Sigmoid colon (tissue), 7 donors: Measurements from ENCODE around the gene RGS7. TPM values are rescaled to one million over a fixed set of nuclear protein-coding genes. Genes with fewer than 3 reads are reported as not detected.

Source experiments
- DNase-seq: peaks from one replicate; pipeline ENCODE4 v3.0.0-alpha.2; 2019
- H3K27ac ChIP-seq, 4 donors: fragments of 200-600 bp; sonication (generic); one replicate each; pipeline ENCODE4 v1.5.1; 2016 to 2019; ENCODE audit warnings: mild to moderate bottlenecking in 1 of 4
- H3K27me3 ChIP-seq, 3 donors: fragments of 200-600 bp; sonication (generic); one replicate each; pipeline ENCODE4 v1.5.1; 2019; ENCODE audit warnings: mild to moderate bottlenecking in 1 of 3
- H3K36me3 ChIP-seq, 4 donors: fragments of 200-600 bp; sonication (generic); one replicate each; pipeline ENCODE4 v1.5.1; 2016 to 2019
- H3K4me1 ChIP-seq, 4 donors: fragments of 200-600 bp; sonication (generic); one replicate each; pipeline ENCODE4 v1.5.1; 2017 to 2019
- H3K4me3 ChIP-seq, 4 donors: fragments of 200-600 bp; sonication (generic); one replicate each; pipeline ENCODE4 v1.5.1; 2017 to 2019; ENCODE audit warnings: mild to moderate bottlenecking in 2 of 4, moderate library complexity in 1 of 4
- H3K9me3 ChIP-seq, 4 donors: fragments of 200-600 bp in 3 of 4; sonication (generic) in 3 of 4; one replicate each; pipeline versions ENCODE4 v1.5.1 to v1.6.1; 2013 to 2019
- EP300 ChIP-seq, 4 donors: sonication (generic); formaldehyde crosslinking; IDR thresholded peaks; one replicate each; pipeline ENCODE4 v1.6.1; 2017; ENCODE audit warnings: antibody characterized with exemption in 4 of 4
- POLR2A ChIP-seq, 2 donors: fragments of 450-650 bp; IDR thresholded peaks; one replicate each; pipeline ENCODE4 v1.6.1; 2016; ENCODE audit warnings: antibody characterized with exemption in 2 of 2, mild to moderate bottlenecking in 2 of 2, moderate library complexity in 2 of 2
- POLR2AphosphoS5 ChIP-seq, 4 donors: sonication (generic); formaldehyde crosslinking; IDR thresholded peaks; one replicate each; pipeline ENCODE4 v1.6.1; 2017; ENCODE audit warnings: antibody characterized with exemption in 4 of 4
- whole genome bisulfite sequencing, 2 donors: extraction: QIAGEN DNeasy Blood & Tissue Kit; methylation state at CpG; one replicate each; pipeline ENCODE4 v1.1.7; 2013; 5-methylcytosine and 5-hydroxymethylcytosine counted together
- intact Hi-C: fragments of 100-400 bp; cut with DNase I; formaldehyde crosslinking; loops from one replicate; pipeline ENCODE4 v1.15.1; 2023
- polyA plus RNA-seq, 3 donors: library from polyadenylated mRNA; stranded (reverse); fragments of 200-250 nt; gene quantifications; one replicate each; pipeline ENCODE4 v1.2.3, GENCODE V29; 2013
- total RNA-seq, 4 donors: library from RNA; depleted of rRNA; stranded (reverse); fragments of >200 nt; gene quantifications; one replicate each; pipeline ENCODE4 v1.1.0, GENCODE V29; 2016
- TF ChIP-seq, protein P1 (sequence below), 4 experiments: fragments of 450-650 bp in 3 of 4; fragments of 200-600 bp in 1 of 4; IDR thresholded peaks; one replicate each; pipeline ENCODE4 v1.5.1; 2016 to 2019; ENCODE audit warnings: antibody characterized with exemption in 4 of 4, mild to moderate bottlenecking in 3 of 4, moderate library complexity in 2 of 4
- donor health status: healthy with polysubstance abuse.
- donor health status: Bipolar disorder and iron deficiency.
- donor health status: healthy.

Gene RGS7
- total RNA-seq (1 to 10 TPM in 1 of 4 donors, under 1 TPM in 1, not detected in 2; 0.33 to 1.8 TPM), polyA plus RNA-seq (under 1 TPM in 1 of 3 donors, not detected in 2; 0.10 TPM)

DNA sequence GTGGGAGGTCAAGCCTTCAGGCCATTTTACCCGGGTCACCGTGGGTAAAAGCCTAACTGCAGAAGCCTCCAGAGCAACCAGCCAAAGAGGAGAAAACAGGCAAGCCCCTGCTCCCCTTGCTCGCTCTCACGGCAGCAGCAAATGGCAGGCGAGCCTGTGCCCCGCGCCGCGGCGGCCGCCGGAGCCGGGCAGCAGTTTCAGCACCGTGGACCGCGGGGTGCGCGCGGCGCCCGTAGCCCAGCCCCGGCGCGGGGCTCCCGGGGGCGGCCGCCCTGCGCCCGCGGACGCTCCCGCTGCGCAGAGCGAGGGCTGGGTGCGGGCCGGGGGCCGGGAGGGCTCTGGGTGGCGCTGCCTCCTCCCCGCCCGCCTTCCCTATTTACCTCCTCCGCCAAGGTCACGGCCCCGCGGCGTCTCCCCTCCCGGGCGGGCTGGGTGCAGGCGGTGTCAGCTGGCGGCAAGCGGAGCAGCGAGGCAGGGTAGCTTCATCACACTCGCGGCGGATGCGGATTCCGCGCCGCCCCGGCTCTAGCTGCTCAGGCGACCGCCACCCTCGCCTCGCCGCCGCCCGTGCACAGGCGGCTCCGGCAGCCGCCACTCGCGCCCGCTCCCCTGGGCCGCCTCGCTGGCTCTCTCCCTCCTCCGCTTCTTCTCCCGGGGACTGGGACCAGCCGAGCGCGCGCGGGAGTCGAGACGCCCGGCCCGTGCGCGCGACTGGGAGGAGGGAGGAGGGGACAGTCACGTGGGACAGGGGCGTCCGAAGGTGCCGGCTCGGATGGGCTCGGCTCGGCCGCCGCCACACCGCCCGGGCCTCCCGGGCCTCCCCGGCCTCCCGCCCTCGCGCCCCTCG is at the start of gene RGS7:
Gene RGS7, minus strand, starts transcription at position 687 of the 847 bp plus-strand sequence.
- no peaks in the 10 kb centered on the region for H3K36me3 ChIP-seq
- peaks cover 0 to 11% (median 5%) of the 10 kb centered on the region in 4 donors for H3K4me1 ChIP-seq
- 1% methylated on average over 105 of the region's 105 CpGs for WGBS, 2 donors
- DNase-seq = peak; percentile 67
- intact Hi-C loops = no loop called here
- H3K27ac ChIP-seq = no peak within 1 kb of the TSS
- TF ChIP-seq POLR2A (IDR thresholded peaks at IDR 0.05) = no peak
- no peak for TF ChIP-seq POLR2AphosphoS5 (IDR thresholded peaks at IDR 0.05)
- TF ChIP-seq, protein P1, sequence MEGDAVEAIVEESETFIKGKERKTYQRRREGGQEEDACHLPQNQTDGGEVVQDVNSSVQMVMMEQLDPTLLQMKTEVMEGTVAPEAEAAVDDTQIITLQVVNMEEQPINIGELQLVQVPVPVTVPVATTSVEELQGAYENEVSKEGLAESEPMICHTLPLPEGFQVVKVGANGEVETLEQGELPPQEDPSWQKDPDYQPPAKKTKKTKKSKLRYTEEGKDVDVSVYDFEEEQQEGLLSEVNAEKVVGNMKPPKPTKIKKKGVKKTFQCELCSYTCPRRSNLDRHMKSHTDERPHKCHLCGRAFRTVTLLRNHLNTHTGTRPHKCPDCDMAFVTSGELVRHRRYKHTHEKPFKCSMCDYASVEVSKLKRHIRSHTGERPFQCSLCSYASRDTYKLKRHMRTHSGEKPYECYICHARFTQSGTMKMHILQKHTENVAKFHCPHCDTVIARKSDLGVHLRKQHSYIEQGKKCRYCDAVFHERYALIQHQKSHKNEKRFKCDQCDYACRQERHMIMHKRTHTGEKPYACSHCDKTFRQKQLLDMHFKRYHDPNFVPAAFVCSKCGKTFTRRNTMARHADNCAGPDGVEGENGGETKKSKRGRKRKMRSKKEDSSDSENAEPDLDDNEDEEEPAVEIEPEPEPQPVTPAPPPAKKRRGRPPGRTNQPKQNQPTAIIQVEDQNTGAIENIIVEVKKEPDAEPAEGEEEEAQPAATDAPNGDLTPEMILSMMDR (IDR thresholded peaks at IDR 0.05) = no peak
- TF ChIP-seq EP300 (IDR thresholded peaks at IDR 0.05) = no peak
- H3K9me3 ChIP-seq = no peaks in the 10 kb centered on the region
- peaks cover 5 to 47% (median 12%) of the 10 kb centered on the region in 3 donors for H3K27me3 ChIP-seq
- H3K4me3 ChIP-seq = peak within 1 kb of the TSS; percentile 14 to 66 (median 48)

DNA sequence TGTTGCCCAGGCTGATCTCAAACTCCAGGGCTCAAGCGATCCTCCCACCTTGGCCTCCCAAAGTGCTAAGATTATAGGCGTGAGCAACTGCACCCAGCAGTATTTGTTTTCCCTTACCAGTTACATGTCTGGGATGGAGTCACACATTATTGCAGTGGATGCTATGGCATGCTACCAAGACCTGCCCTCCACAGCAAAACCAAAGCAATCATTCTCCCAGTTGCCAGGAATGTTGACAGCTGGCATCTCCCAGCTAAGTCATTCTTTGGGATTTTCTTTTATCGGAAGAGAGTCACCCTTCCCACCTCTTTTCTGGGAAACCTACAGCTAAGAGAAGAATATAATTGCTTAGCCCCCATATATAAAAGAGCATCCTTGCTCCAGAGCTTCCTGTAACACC is 49.4 kb upstream of the RGS7 start:
- no peaks in the 10 kb centered on the region for H3K27me3 ChIP-seq
- 88 to 95% methylated on average over 3 of the region's 3 CpGs for WGBS, 2 donors
- intact Hi-C loops = no loop called here
- no peak for DNase-seq
- H3K36me3 ChIP-seq = no peaks in the 10 kb centered on the region
- peaks cover 0 to 2% (median 0%) of the 10 kb centered on the region in 4 donors for H3K9me3 ChIP-seq
- no peak overlapping the region for H3K4me3 ChIP-seq
- no peak for TF ChIP-seq POLR2AphosphoS5 (IDR thresholded peaks at IDR 0.05)
- TF ChIP-seq, protein P1 (IDR thresholded peaks at IDR 0.05) = no peak
- TF ChIP-seq POLR2A (IDR thresholded peaks at IDR 0.05) = no peak
- no peaks in the 10 kb centered on the region for H3K4me1 ChIP-seq
- H3K27ac ChIP-seq = no peak overlapping the region

DNA sequence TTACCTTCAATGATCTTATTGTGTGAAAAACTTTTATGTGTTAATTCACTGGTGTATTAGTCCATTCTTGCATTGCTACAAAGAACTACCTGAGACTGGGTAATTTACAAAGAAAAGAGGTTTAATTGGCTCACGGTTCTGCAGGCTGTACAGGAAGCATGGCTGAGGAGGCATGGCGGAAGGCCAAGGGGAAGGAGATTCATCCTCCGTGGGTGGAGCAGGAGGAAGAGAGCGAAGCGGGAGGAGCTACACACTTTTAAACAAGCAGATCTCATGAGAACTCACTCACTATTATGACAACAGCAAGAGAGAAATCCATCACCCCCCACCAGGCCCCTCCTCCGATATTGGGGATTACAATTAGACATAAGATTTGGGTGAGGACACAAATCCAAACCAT is 44.2 kb upstream of the RGS7 start:
- H3K4me1 ChIP-seq = no peaks in the 10 kb centered on the region
- H3K27ac ChIP-seq = no peak overlapping the region
- no peak for DNase-seq
- intact Hi-C loops = no loop called here
- WGBS, 2 donors = 70 to 81% methylated on average over 6 of the region's 6 CpGs
- TF ChIP-seq POLR2AphosphoS5 (IDR thresholded peaks at IDR 0.05) = no peak
- no peak for TF ChIP-seq POLR2A (IDR thresholded peaks at IDR 0.05)
- TF ChIP-seq, protein P1 (IDR thresholded peaks at IDR 0.05) = no peak
- no peak for TF ChIP-seq EP300 (IDR thresholded peaks at IDR 0.05)
- no peaks in the 10 kb centered on the region for H3K36me3 ChIP-seq
- H3K9me3 ChIP-seq = no peaks in the 10 kb centered on the region
- no peaks in the 10 kb centered on the region for H3K27me3 ChIP-seq
- H3K4me3 ChIP-seq = no peak overlapping the region

DNA sequence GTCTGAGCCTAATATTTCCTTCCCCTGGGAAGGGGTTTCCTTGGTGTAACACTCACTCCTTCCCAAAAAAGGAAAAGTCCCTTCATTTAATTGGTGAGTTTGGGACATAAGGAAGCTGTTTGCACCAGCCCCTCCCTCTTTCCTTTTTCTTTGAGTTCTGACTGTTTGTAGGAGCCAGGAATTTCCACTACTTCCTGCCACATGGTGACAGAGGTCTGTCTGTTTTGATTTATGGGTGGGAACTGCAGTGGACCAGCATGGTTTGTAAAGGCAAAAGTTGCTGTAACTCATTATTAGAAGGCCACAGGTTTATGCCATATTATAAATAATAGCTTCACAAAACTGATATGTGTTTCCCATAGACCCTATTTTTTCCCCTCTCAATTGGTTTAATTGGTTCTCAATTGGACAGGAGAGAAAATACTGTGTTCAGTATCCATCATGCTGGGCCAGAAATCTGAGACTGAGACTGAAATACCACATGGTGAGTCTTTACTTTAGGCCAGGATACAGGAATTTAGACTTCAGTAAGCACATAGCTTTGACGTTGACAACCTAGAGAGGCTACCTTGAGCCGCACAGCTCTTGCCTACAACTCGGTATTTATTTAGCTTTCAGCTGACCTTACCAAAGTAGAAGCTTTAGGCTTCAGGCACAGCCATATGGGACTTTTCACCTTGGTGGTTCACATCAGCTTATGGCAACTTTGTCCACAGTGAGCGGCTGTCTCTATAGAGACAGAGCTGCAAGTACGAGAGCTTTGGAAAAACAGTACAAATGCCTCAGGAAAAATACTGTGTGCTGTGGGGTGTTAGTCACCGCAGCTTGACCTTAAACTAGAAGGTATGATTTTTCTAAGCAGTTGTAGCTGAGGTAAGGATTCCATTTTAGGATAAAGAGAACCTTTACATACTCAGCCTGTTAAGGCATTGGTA is 40.0 kb upstream of the RGS7 start:
- no peaks in the 10 kb centered on the region for H3K4me1 ChIP-seq
- no peak for DNase-seq
- H3K27me3 ChIP-seq = no peaks in the 10 kb centered on the region
- H3K4me3 ChIP-seq = no peak overlapping the region
- H3K27ac ChIP-seq = no peak overlapping the region
- no peaks in the 10 kb centered on the region for H3K36me3 ChIP-seq
- intact Hi-C loops = no loop called here
- WGBS, 2 donors = 70 to 77% methylated on average over 6 of the region's 6 CpGs
- no peak for TF ChIP-seq EP300 (IDR thresholded peaks at IDR 0.05)
- TF ChIP-seq, protein P1 (IDR thresholded peaks at IDR 0.05) = no peak
- TF ChIP-seq POLR2AphosphoS5 (IDR thresholded peaks at IDR 0.05) = no peak
- no peak for TF ChIP-seq POLR2A (IDR thresholded peaks at IDR 0.05)
- no peaks in the 10 kb centered on the region for H3K9me3 ChIP-seq
